Liver (tissue), 9 donors: ENCODE data around the gene PAIP2. TPM values are rescaled to one million over a fixed set of nuclear protein-coding genes. Genes with fewer than 3 reads are reported as not detected.
A peak's percentile ranks its signal among the peaks of the same experiment; 100 is the strongest.

Experiments used
- DNase-seq: peaks from one replicate; pipeline ENCODE4 v3.0.0-alpha.2; 2017; ENCODE audit warnings: low spot score
- H3K27ac ChIP-seq, 2 donors: one replicate each; pipeline ENCODE4 v1.7.0; 2013; ENCODE audit warnings: inconsistent platforms in 2 of 2, low read length in 2 of 2, control low read depth in 1 of 2, low read depth in 1 of 2, mild to moderate bottlenecking in 1 of 2
- H3K27me3 ChIP-seq, 4 donors: one replicate each; pipeline versions ENCODE4 v1.6.1 to v1.7.0; 2013; ENCODE audit warnings: low read length in 3 of 4, inconsistent platforms in 1 of 4, mild to moderate bottlenecking in 1 of 4, moderate library complexity in 1 of 4; ENCODE audit not compliant: control insufficient read depth in 4 of 4, insufficient read depth in 4 of 4
- H3K36me3 ChIP-seq, 4 donors: one replicate each; pipeline versions ENCODE4 v1.6.1 to v1.7.0; 2013; ENCODE audit warnings: low read length in 3 of 4, mild to moderate bottlenecking in 3 of 4, low read depth in 1 of 4, moderate library complexity in 1 of 4; ENCODE audit not compliant: control insufficient read depth in 4 of 4, insufficient read depth in 3 of 4
- H3K4me1 ChIP-seq, 4 donors: one replicate each; pipeline versions ENCODE4 v1.6.1 to v1.7.0; 2013; ENCODE audit warnings: low read length in 3 of 4, mild to moderate bottlenecking in 3 of 4, moderate library complexity in 1 of 4; ENCODE audit not compliant: control insufficient read depth in 4 of 4, insufficient read depth in 4 of 4
- H3K4me3 ChIP-seq, 3 donors: one replicate each; pipeline versions ENCODE4 v1.6.1 to v1.7.0; 2013; ENCODE audit warnings: low read length in 3 of 3, control low read depth in 1 of 3, low read depth in 1 of 3, mild to moderate bottlenecking in 1 of 3
- H3K9ac ChIP-seq, 2 donors: one replicate each; pipeline ENCODE4 v1.7.0; 2013; ENCODE audit warnings: low read length in 2 of 2, mild to moderate bottlenecking in 2 of 2, moderate library complexity in 2 of 2, control low read depth in 1 of 2, low read depth in 1 of 2
- H3K9me3 ChIP-seq, 4 donors: one replicate each; pipeline versions ENCODE4 v1.6.1 to v1.7.0; 2013; ENCODE audit warnings: low read length in 3 of 4; ENCODE audit not compliant: control insufficient read depth in 4 of 4
- EGR1 ChIP-seq, 2 donors: IDR thresholded peaks; 2 replicates each; pipeline ENCODE4 v1.6.1; 2016 to 2018; ENCODE audit warnings: antibody characterized with exemption in 2 of 2, low read depth in 2 of 2
- FOXA1 ChIP-seq: IDR thresholded peaks from 2 replicates; pipeline ENCODE4 v1.6.1; 2016; ENCODE audit warnings: antibody characterized with exemption
- FOXA2 ChIP-seq: IDR thresholded peaks from 2 replicates; pipeline ENCODE4 v1.6.1; 2016; ENCODE audit warnings: antibody characterized with exemption
- GABPA ChIP-seq, 2 donors: IDR thresholded peaks in 1 of 2; conservative IDR thresholded peaks in 1 of 2; 2 replicates each; pipeline ENCODE4 v1.6.1; 2016; ENCODE audit warnings: antibody characterized with exemption in 2 of 2, mild to moderate bottlenecking in 1 of 2, moderate library complexity in 1 of 2
- HNF4A ChIP-seq, 2 donors: conservative IDR thresholded peaks; 2 replicates each; pipeline ENCODE4 v1.6.1; 2016; ENCODE audit warnings: antibody characterized with exemption in 2 of 2, mild to moderate bottlenecking in 2 of 2
- HNF4G ChIP-seq: IDR thresholded peaks from 2 replicates; pipeline ENCODE4 v1.6.1; 2016; ENCODE audit warnings: antibody characterized with exemption
- JUND ChIP-seq, 2 donors: IDR thresholded peaks; 2 replicates each; pipeline ENCODE4 v1.6.1; 2016; ENCODE audit warnings: antibody characterized with exemption in 2 of 2
- NR2F2 ChIP-seq: IDR thresholded peaks from 2 replicates; pipeline ENCODE4 v1.6.1; 2016; ENCODE audit warnings: antibody characterized with exemption
- RAD21 ChIP-seq, 2 donors: IDR thresholded peaks; 2 replicates each; pipeline ENCODE4 v1.6.1; 2016; ENCODE audit warnings: antibody characterized with exemption in 2 of 2, mild to moderate bottlenecking in 2 of 2
- RXRA ChIP-seq, 2 donors: IDR thresholded peaks; 2 replicates each; pipeline ENCODE4 v1.6.1; 2017 to 2018; ENCODE audit warnings: antibody characterized with exemption in 2 of 2, mild to moderate bottlenecking in 1 of 2
- SP1 ChIP-seq: IDR thresholded peaks from 2 replicates; pipeline ENCODE4 v1.6.1; 2018; ENCODE audit warnings: antibody characterized with exemption, mild to moderate bottlenecking
- TAF1 ChIP-seq: conservative IDR thresholded peaks from 2 replicates; pipeline ENCODE4 v1.6.1; 2016; ENCODE audit warnings: antibody characterized with exemption, mild to moderate bottlenecking
- YY1 ChIP-seq: IDR thresholded peaks from 2 replicates; pipeline ENCODE4 v1.6.1; 2016; ENCODE audit warnings: antibody characterized with exemption, mild to moderate bottlenecking
- WGBS: extraction: QIAGEN DNeasy Blood & Tissue Kit; methylation state at CpG from one replicate; pipeline ENCODE4 v1.1.7; 2013; 5-methylcytosine and 5-hydroxymethylcytosine counted together
- polyA plus RNA-seq, 2 donors: library from polyadenylated mRNA; stranded (reverse) in 1 of 2; unstranded in 1 of 2; fragments of 200-250 nt in 1 of 2; fragments of >200 nt in 1 of 2; fragmentation: Nextera tagmentation in 1 of 2; extraction: Ambion mirVana in 1 of 2; gene quantifications; one replicate each; pipeline versions ENCODE4 v1.2.1 to v1.2.3, GENCODE V29; 2013 to 2015
- total RNA-seq, 2 donors: library from RNA; depleted of rRNA; stranded (reverse); fragments of >200 nt; gene quantifications; one replicate each; pipeline ENCODE4 v1.2.3, GENCODE V29; 2014
- TF ChIP-seq, protein P1 (sequence below): IDR thresholded peaks from 2 replicates; pipeline ENCODE4 v1.6.1; 2016; ENCODE audit warnings: antibody characterized with exemption
- TF ChIP-seq, protein P2 (sequence below): IDR thresholded peaks from 2 replicates; pipeline ENCODE4 v1.6.1; 2016; ENCODE audit warnings: antibody characterized with exemption
- TF ChIP-seq, protein P3 (sequence below): IDR thresholded peaks from 2 replicates; pipeline ENCODE4 v1.6.1; 2016; ENCODE audit warnings: antibody characterized with exemption, mild to moderate bottlenecking
- TF ChIP-seq, protein P4 (sequence below): fragments of 150-350 bp; IDR thresholded peaks from 2 replicates; pipeline ENCODE4 v1.5.1; 2017; ENCODE audit warnings: improper control_type of control experiment, low read depth, low read length; ENCODE audit not compliant: missing input control
- TF ChIP-seq, protein P5 (sequence below): IDR thresholded peaks from 2 replicates; pipeline ENCODE4 v1.6.1; 2016; ENCODE audit warnings: antibody characterized with exemption
- donor health status: healthy.
- donor health status: healthy.
- donor health status: healthy.
- donor health status: healthy.
- donor health status: healthy.

Gene PAIP2
- total and polyA plus RNA-seq, 4 donors, result 41.5 to 63.2 (median 45.1) TPM

DNA sequence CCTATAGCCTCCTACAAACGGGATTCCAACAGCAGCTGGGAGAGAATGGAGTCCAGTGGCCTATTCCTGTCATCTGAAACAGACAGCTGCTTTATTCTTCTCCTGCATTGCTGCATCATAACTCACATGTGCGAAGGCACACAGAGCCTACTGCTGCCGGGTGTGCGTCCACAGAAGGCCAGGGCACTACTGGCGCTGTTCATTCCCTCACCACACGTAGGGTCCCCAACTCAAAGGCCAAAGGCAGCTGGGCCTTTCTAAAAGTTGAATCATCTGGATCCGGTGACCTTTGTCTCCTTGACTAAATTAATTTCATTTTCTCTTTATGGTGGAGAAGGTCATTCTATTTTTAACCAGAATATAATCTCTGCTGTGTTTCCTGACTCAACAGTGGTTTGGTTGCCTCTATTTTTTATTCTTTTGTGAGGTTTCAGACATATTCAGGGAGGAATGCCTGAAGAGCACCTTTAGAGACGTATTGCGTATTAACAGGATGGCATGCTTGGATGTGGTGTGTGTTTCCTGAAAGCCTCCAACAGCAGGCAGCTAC, 73.0 kb downstream of the PAIP2 start:
- H3K4me3 ChIP-seq, result no peak overlapping the region
- H3K9ac ChIP-seq, result no peak overlapping the region
- 79% methylated on average over 9 of the region's 9 CpGs for WGBS
- H3K36me3 ChIP-seq, result no peaks in the 10 kb centered on the region
- no peak for TF ChIP-seq FOXA2
- peak in 1 of 2 donors; percentile 36 for TF ChIP-seq RXRA (IDR thresholded peaks at IDR 0.05)
- no peak for TF ChIP-seq JUND (IDR thresholded peaks at IDR 0.05)
- TF ChIP-seq, protein P1, sequence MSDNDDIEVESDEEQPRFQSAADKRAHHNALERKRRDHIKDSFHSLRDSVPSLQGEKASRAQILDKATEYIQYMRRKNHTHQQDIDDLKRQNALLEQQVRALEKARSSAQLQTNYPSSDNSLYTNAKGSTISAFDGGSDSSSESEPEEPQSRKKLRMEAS, result no peak
- TF ChIP-seq GABPA (IDR thresholded peaks at IDR 0.05 in 1 of 2, conservative IDR thresholded peaks at IDR 0.05 in 1 of 2), result no peak
- TF ChIP-seq, protein P2, sequence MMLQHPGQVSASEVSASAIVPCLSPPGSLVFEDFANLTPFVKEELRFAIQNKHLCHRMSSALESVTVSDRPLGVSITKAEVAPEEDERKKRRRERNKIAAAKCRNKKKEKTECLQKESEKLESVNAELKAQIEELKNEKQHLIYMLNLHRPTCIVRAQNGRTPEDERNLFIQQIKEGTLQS, result no peak
- TF ChIP-seq NR2F2, result peak; percentile 78
- no peak for TF ChIP-seq FOXA1
- TF ChIP-seq, protein P3, sequence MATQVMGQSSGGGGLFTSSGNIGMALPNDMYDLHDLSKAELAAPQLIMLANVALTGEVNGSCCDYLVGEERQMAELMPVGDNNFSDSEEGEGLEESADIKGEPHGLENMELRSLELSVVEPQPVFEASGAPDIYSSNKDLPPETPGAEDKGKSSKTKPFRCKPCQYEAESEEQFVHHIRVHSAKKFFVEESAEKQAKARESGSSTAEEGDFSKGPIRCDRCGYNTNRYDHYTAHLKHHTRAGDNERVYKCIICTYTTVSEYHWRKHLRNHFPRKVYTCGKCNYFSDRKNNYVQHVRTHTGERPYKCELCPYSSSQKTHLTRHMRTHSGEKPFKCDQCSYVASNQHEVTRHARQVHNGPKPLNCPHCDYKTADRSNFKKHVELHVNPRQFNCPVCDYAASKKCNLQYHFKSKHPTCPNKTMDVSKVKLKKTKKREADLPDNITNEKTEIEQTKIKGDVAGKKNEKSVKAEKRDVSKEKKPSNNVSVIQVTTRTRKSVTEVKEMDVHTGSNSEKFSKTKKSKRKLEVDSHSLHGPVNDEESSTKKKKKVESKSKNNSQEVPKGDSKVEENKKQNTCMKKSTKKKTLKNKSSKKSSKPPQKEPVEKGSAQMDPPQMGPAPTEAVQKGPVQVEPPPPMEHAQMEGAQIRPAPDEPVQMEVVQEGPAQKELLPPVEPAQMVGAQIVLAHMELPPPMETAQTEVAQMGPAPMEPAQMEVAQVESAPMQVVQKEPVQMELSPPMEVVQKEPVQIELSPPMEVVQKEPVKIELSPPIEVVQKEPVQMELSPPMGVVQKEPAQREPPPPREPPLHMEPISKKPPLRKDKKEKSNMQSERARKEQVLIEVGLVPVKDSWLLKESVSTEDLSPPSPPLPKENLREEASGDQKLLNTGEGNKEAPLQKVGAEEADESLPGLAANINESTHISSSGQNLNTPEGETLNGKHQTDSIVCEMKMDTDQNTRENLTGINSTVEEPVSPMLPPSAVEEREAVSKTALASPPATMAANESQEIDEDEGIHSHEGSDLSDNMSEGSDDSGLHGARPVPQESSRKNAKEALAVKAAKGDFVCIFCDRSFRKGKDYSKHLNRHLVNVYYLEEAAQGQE, result no peak
- H3K27me3 ChIP-seq, result no peaks in the 10 kb centered on the region
- peak overlapping the region in 1 of 2 donors; percentile 23 for H3K27ac ChIP-seq
- peaks cover 0 to 3% (median 0%) of the 10 kb centered on the region in 4 donors for H3K4me1 ChIP-seq
- H3K9me3 ChIP-seq, result no peaks in the 10 kb centered on the region
- DNase-seq, result no peak

DNA sequence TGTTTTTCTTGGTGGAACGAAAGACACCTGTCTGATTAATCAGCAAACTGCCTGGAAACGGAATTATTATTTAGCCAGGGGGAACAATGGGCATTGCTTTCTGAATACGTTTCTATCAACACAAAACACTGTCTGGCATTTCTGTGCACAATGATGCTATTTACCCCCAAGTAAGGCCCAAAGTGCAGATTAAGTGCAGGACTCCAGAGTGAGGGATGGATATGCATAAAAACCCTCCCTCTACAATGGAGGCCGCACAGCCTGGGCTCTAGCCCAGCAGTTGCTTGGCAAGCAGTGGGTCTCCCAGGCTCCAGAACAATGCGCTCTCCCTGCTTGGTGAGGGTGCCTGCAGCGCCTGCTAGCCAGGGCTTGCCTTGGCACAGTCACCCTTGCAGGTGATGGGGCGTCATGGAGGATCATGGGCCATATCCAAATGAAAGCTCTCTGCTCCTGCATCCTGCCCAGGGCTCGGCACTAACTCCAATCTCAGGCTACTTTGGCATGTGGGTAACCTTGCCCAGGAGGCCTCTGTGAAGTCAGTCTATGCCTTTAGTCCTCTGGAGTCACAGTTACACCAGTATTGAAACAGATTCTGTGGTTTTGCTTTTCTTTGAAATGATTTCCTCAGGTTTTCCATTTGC, 73.7 kb downstream of the PAIP2 start:
- Histone ChIP-seq H3K4me1 (peaks cover 0 to 3% (median 0%) of the 10 kb centered on the region in 4 donors), H3K27me3 (no peaks in the 10 kb centered on the region), H3K9ac (no peak overlapping the region), H3K9me3 (no peaks in the 10 kb centered on the region), H3K4me3 (no peak overlapping the region), H3K27ac (no peak overlapping the region), H3K36me3 (no peaks in the 10 kb centered on the region)
- no peak for TF ChIP-seq TAF1
- no peak for TF ChIP-seq NR2F2
- TF ChIP-seq FOXA1, result no peak
- no peak for TF ChIP-seq SP1
- no peak for TF ChIP-seq YY1
- TF ChIP-seq, protein P4, sequence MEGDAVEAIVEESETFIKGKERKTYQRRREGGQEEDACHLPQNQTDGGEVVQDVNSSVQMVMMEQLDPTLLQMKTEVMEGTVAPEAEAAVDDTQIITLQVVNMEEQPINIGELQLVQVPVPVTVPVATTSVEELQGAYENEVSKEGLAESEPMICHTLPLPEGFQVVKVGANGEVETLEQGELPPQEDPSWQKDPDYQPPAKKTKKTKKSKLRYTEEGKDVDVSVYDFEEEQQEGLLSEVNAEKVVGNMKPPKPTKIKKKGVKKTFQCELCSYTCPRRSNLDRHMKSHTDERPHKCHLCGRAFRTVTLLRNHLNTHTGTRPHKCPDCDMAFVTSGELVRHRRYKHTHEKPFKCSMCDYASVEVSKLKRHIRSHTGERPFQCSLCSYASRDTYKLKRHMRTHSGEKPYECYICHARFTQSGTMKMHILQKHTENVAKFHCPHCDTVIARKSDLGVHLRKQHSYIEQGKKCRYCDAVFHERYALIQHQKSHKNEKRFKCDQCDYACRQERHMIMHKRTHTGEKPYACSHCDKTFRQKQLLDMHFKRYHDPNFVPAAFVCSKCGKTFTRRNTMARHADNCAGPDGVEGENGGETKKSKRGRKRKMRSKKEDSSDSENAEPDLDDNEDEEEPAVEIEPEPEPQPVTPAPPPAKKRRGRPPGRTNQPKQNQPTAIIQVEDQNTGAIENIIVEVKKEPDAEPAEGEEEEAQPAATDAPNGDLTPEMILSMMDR, result no peak
- TF ChIP-seq HNF4G, result no peak
- TF ChIP-seq HNF4A (conservative IDR thresholded peaks at IDR 0.05), result no peak
- no peak for TF ChIP-seq JUND (IDR thresholded peaks at IDR 0.05)
- TF ChIP-seq GABPA (IDR thresholded peaks at IDR 0.05 in 1 of 2, conservative IDR thresholded peaks at IDR 0.05 in 1 of 2), result no peak
- TF ChIP-seq, protein P1, result no peak
- TF ChIP-seq FOXA2, result no peak
- TF ChIP-seq, protein P2, result no peak
- no peak for TF ChIP-seq EGR1 (IDR thresholded peaks at IDR 0.05; ENCODE audit: low read depth in 2 of 2)
- TF ChIP-seq RAD21 (IDR thresholded peaks at IDR 0.05), result no peak
- TF ChIP-seq, protein P5, sequence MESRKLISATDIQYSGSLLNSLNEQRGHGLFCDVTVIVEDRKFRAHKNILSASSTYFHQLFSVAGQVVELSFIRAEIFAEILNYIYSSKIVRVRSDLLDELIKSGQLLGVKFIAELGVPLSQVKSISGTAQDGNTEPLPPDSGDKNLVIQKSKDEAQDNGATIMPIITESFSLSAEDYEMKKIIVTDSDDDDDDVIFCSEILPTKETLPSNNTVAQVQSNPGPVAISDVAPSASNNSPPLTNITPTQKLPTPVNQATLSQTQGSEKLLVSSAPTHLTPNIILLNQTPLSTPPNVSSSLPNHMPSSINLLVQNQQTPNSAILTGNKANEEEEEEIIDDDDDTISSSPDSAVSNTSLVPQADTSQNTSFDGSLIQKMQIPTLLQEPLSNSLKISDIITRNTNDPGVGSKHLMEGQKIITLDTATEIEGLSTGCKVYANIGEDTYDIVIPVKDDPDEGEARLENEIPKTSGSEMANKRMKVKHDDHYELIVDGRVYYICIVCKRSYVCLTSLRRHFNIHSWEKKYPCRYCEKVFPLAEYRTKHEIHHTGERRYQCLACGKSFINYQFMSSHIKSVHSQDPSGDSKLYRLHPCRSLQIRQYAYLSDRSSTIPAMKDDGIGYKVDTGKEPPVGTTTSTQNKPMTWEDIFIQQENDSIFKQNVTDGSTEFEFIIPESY, result no peak
- TF ChIP-seq, protein P3, result no peak
- no peak for TF ChIP-seq RXRA (IDR thresholded peaks at IDR 0.05)
- WGBS, result 85% methylated on average over 8 of the region's 8 CpGs
- no peak for DNase-seq
